NCI-H226 (cell line): ENCODE data around the gene CFAP410.
A peak's percentile ranks its signal among the peaks of the same experiment; 100 is the strongest.
"Not testable (repeated sequence)": the region's sequence is repeated elsewhere in the genome, so short reads cannot be mapped to it uniquely, and the experiment has no call there.

Experiments
- DNase-seq: peaks from one replicate; pipeline ENCODE4 v3.0.0-alpha.2; 2015

The CFAP410 gene

GRCh38 chr21:44315691-44316203 lies 23.4 kb downstream of the CFAP410 start:
- DNase-seq, result no peak

- no peak for DNase-seq
Measured at GRCh38 chr21:44314561-44314960, 24.6 kb downstream of the CFAP410 start.

GRCh38 chr21:44314128-44314527 lies 25.1 kb downstream of the CFAP410 start:
- DNase-seq, result no peak

- no peak for DNase-seq
Measured at GRCh38 chr21:44313451-44313850, 25.7 kb downstream of the CFAP410 start.

- DNase-seq, result no peak
Measured at GRCh38 chr21:44312716-44313115, 26.5 kb downstream of the CFAP410 start.

GRCh38 chr21:44312089-44312488 lies 27.1 kb downstream of the CFAP410 start:
- DNase-seq, result no peak

GRCh38 chr21:44310628-44311507 lies 28.3 kb downstream of the CFAP410 start:
- DNase-seq, result no peak

- DNase-seq, result no peak
Measured at GRCh38 chr21:44306936-44307704, 32.1 kb downstream of the CFAP410 start.

GRCh38 chr21:44305691-44306090 lies 33.5 kb downstream of the CFAP410 start:
- no peak for DNase-seq

GRCh38 chr21:44304877-44305293 lies 34.3 kb downstream of the CFAP410 start:
- no peak for DNase-seq

- no peak for DNase-seq
Measured at GRCh38 chr21:44304011-44304616, 35.1 kb downstream of the CFAP410 start.

- no peak for DNase-seq
Measured at GRCh38 chr21:44303490-44303981, 35.7 kb downstream of the CFAP410 start.

GRCh38 chr21:44302573-44303401 lies 36.4 kb downstream of the CFAP410 start:
- DNase-seq, result not testable (repeated sequence)

- no peak for DNase-seq
Measured at GRCh38 chr21:44301961-44302406, 37.2 kb downstream of the CFAP410 start.

- no peak for DNase-seq
Measured at GRCh38 chr21:44301141-44301540, 38.0 kb downstream of the CFAP410 start.

GRCh38 chr21:44300262-44300959 lies 38.8 kb downstream of the CFAP410 start:
- peak; percentile 47 for DNase-seq

- peak; percentile 78 for DNase-seq
Measured at GRCh38 chr21:44299458-44300261, 39.5 kb downstream of the CFAP410 start, which contains the start of gene PFKL. Gene PFKL (plus strand): TSS chr21:44300053. CDS start chr21:44300106, 53 bp downstream.

GRCh38 chr21:44299085-44299457 lies 40.1 kb downstream of the CFAP410 start:
- DNase-seq, result no peak

GRCh38 chr21:44298301-44298700 lies 40.9 kb downstream of the CFAP410 start:
- no peak for DNase-seq

- peak; percentile 49 for DNase-seq
Measured at GRCh38 chr21:44297525-44298290, 41.5 kb downstream of the CFAP410 start.
